Karpas-422 (cell line): ENCODE results near the gene SLAMF6. TPM values are rescaled to one million over a fixed set of nuclear protein-coding genes. Genes with fewer than 3 reads are reported as not detected.

Source experiments
- DNase-seq: peaks from one replicate; pipeline ENCODE4 v3.0.0-alpha.2; 2015
- H2AFZ ChIP-seq: fragments of 200-600 bp; sonication (generic); 2 replicates; pipeline ENCODE4 v1.6.1; 2014; ENCODE audit warnings: antibody characterized with exemption, low read length, mixed read lengths
- H3K27ac ChIP-seq: fragments of 200-600 bp; sonication (generic); 2 replicates; pipeline ENCODE4 v1.5.1; 2014; ENCODE audit warnings: mild to moderate bottlenecking, low read length, moderate library complexity
- H3K27me3 ChIP-seq: fragments of 200-600 bp; sonication (generic); 2 replicates; pipeline ENCODE4 v1.6.1; 2014; ENCODE audit warnings: low read length, mixed read lengths
- H3K36me3 ChIP-seq: fragments of 200-600 bp; sonication (generic); 2 replicates; pipeline ENCODE4 v1.6.1; 2014; ENCODE audit warnings: low read length, mixed read lengths; ENCODE audit not compliant: insufficient read depth
- H3K4me1 ChIP-seq: fragments of 200-600 bp; sonication (generic); 2 replicates; pipeline ENCODE4 v1.6.1; 2014; ENCODE audit warnings: mild to moderate bottlenecking, low read length, mixed read lengths
- H3K4me2 ChIP-seq: fragments of 200-600 bp; sonication (generic); 2 replicates; pipeline ENCODE4 v1.6.1; 2014; ENCODE audit warnings: low read length, low read depth, mild to moderate bottlenecking; ENCODE audit not compliant: poor library complexity, severe bottlenecking
- H3K4me3 ChIP-seq: fragments of 200-600 bp; sonication (generic); 2 replicates; pipeline ENCODE4 v1.5.1; 2014; ENCODE audit warnings: mild to moderate bottlenecking, antibody characterized with exemption, low read length, mixed read lengths
- H3K79me2 ChIP-seq: fragments of 200-600 bp; sonication (generic); 2 replicates; pipeline ENCODE4 v1.6.1; 2014; ENCODE audit warnings: mild to moderate bottlenecking, low read length, mixed read lengths
- H3K9ac ChIP-seq: fragments of 200-600 bp; sonication (generic); 2 replicates; pipeline ENCODE4 v1.6.0; 2014; ENCODE audit warnings: low read length
- H3K9me2 ChIP-seq: fragments of 200-600 bp; sonication (generic), shearing (Covaris generic); replicated peaks from 2 replicates; pipeline ENCODE4 v1.6.0; 2014; ENCODE audit warnings: mild to moderate bottlenecking, low read length, moderate library complexity; ENCODE audit not compliant: insufficient read depth
- H3K9me3 ChIP-seq: fragments of 300-700, 200-600 bp; sonication (generic); 2 replicates; pipeline ENCODE4 v1.6.1; 2014; ENCODE audit warnings: low read length, mixed read lengths
- H4K20me1 ChIP-seq: fragments of 200-600 bp; sonication (generic); 2 replicates; pipeline ENCODE4 v1.6.1; 2014; ENCODE audit warnings: mild to moderate bottlenecking, antibody characterized with exemption, low read length, low read depth; ENCODE audit not compliant: insufficient read depth
- total RNA-seq: library from RNA; depleted of rRNA; stranded (reverse); fragments of >200 nt; shearing (Covaris generic); gene quantifications from 2 replicates; pipeline ENCODE4 v1.2.3, GENCODE V29; 2014; ENCODE audit warnings: low replicate concordance

SLAMF6 gene
- total RNA-seq, 1 experiment from 2014 or later: 66.0 TPM

- Histone ChIP-seq H3K4me1 (peaks cover 62% of the 10 kb centered on the region), H3K27ac (peak overlapping the region; percentile 79), H3K36me3 (no peaks in the 10 kb centered on the region; the same call in 1 of the 2 replicates), H3K79me2 (no peaks in the 10 kb centered on the region), H3K27me3 (no peaks in the 10 kb centered on the region), H3K9me3 (no peaks in the 10 kb centered on the region), H3K9ac (peak overlapping the region; percentile 13; the same call in 1 of the 2 replicates), H3K4me2 (peak overlapping the region; percentile 62), H3K9me2 (no peaks in the 10 kb centered on the region), H3K4me3 (peak overlapping the region; percentile 26), H4K20me1 (no peaks in the 10 kb centered on the region), H2AFZ (no peak overlapping the region)
- peak; percentile 79 for DNase-seq
These were observed 57.9 kb downstream of the SLAMF6 start for GRCh38 chr1:160465123-160465522.

- Histone ChIP-seq H4K20me1 (no peaks in the 10 kb centered on the region), H3K9ac (peak overlapping the region; percentile 13), H3K4me1 (peaks cover 43% of the 10 kb centered on the region), H3K79me2 (no peaks in the 10 kb centered on the region), H3K4me3 (no peak overlapping the region), H3K9me3 (no peaks in the 10 kb centered on the region), H2AFZ (peak overlapping the region; percentile 46), H3K4me2 (peak overlapping the region; percentile 53), H3K9me2 (no peaks in the 10 kb centered on the region), H3K36me3 (no peaks in the 10 kb centered on the region; the same call in 1 of the 2 replicates), H3K27ac (peak overlapping the region; percentile 31), H3K27me3 (no peaks in the 10 kb centered on the region)
- DNase-seq: no peak
These were observed 62.3 kb downstream of the SLAMF6 start for GRCh38 chr1:160460683-160461287.

GRCh38 chr1:160460214-160460642, 62.8 kb downstream of the SLAMF6 start:
- Histone ChIP-seq H3K4me2 (peak overlapping the region; percentile 53), H4K20me1 (no peaks in the 10 kb centered on the region), H2AFZ (peak overlapping the region; percentile 46)

GRCh38 chr1:160459687-160460086, 63.4 kb downstream of the SLAMF6 start:
- Histone ChIP-seq H3K4me3 (no peak overlapping the region), H3K27ac (no peak overlapping the region), H3K4me2 (peak overlapping the region; percentile 53)

More at GRCh38 chr1:160460214-160460642, 62.8 kb downstream of the SLAMF6 start:
- no peaks in the 10 kb centered on the region for H3K79me2 ChIP-seq
- H3K27me3 ChIP-seq: no peaks in the 10 kb centered on the region
- no peaks in the 10 kb centered on the region for H3K9me2 ChIP-seq
- H3K4me3 ChIP-seq: no peak overlapping the region
- no peaks in the 10 kb centered on the region for H3K9me3 ChIP-seq
- H3K4me1 ChIP-seq: peaks cover 37% of the 10 kb centered on the region
- H3K9ac ChIP-seq: peak overlapping the region; percentile 13
- peak; percentile 62 for DNase-seq
- H3K27ac ChIP-seq: peak overlapping the region; percentile 31
- no peaks in the 10 kb centered on the region; the same call in 1 of the 2 replicates for H3K36me3 ChIP-seq

GRCh38 chr1:160459056-160459455, 64.0 kb downstream of the SLAMF6 start:
- Histone ChIP-seq H3K27ac (no peak overlapping the region), H3K9ac (no peak overlapping the region), H3K9me2 (no peaks in the 10 kb centered on the region), H3K4me1 (peaks cover 36% of the 10 kb centered on the region), H3K4me2 (no peak overlapping the region), H3K79me2 (no peaks in the 10 kb centered on the region), H3K9me3 (no peaks in the 10 kb centered on the region), H3K27me3 (no peaks in the 10 kb centered on the region), H2AFZ (no peak overlapping the region), H3K4me3 (no peak overlapping the region), H3K36me3 (no peaks in the 10 kb centered on the region), H4K20me1 (no peaks in the 10 kb centered on the region)
- DNase-seq: no peak

More at GRCh38 chr1:160459687-160460086, 63.4 kb downstream of the SLAMF6 start:
- DNase-seq: no peak
- Histone ChIP-seq H3K27me3 (no peaks in the 10 kb centered on the region), H3K36me3 (no peaks in the 10 kb centered on the region; the same call in 1 of the 2 replicates), H3K4me1 (peaks cover 36% of the 10 kb centered on the region), H3K9me3 (no peaks in the 10 kb centered on the region), H2AFZ (no peak overlapping the region; the same call in 1 of the 2 replicates), H4K20me1 (no peaks in the 10 kb centered on the region), H3K79me2 (no peaks in the 10 kb centered on the region), H3K9ac (peak overlapping the region; percentile 13; the same call in 1 of the 2 replicates), H3K9me2 (no peaks in the 10 kb centered on the region)

GRCh38 chr1:160455153-160455517, 67.9 kb downstream of the SLAMF6 start:
- no peak for DNase-seq
- H3K9me2 ChIP-seq: no peaks in the 10 kb centered on the region
- H3K4me1 ChIP-seq: peaks cover 43% of the 10 kb centered on the region
- H3K36me3 ChIP-seq: no peaks in the 10 kb centered on the region
- H3K9me3 ChIP-seq: no peaks in the 10 kb centered on the region
- no peak overlapping the region for H3K4me2 ChIP-seq
- H4K20me1 ChIP-seq: no peaks in the 10 kb centered on the region
- H3K79me2 ChIP-seq: no peaks in the 10 kb centered on the region
- H3K27ac ChIP-seq: no peak overlapping the region
- no peak overlapping the region for H2AFZ ChIP-seq
- H3K4me3 ChIP-seq: no peak overlapping the region
- H3K9ac ChIP-seq: no peak overlapping the region
- no peaks in the 10 kb centered on the region for H3K27me3 ChIP-seq

- H3K9ac ChIP-seq: no peak overlapping the region
- no peaks in the 10 kb centered on the region for H3K79me2 ChIP-seq
- no peaks in the 10 kb centered on the region for H3K9me3 ChIP-seq
- no peak overlapping the region for H3K27ac ChIP-seq
- no peaks in the 10 kb centered on the region for H4K20me1 ChIP-seq
- H3K9me2 ChIP-seq: no peaks in the 10 kb centered on the region
- DNase-seq: no peak
- peaks cover 38% of the 10 kb centered on the region for H3K4me1 ChIP-seq
- H3K27me3 ChIP-seq: no peaks in the 10 kb centered on the region
- no peaks in the 10 kb centered on the region for H3K36me3 ChIP-seq
- H3K4me2 ChIP-seq: no peak overlapping the region
- H2AFZ ChIP-seq: no peak overlapping the region
- no peak overlapping the region for H3K4me3 ChIP-seq
These were observed 68.5 kb downstream of the SLAMF6 start for GRCh38 chr1:160454371-160455152.

GRCh38 chr1:160453443-160453842, 69.6 kb downstream of the SLAMF6 start:
- peak overlapping the region; percentile 24 for H3K4me2 ChIP-seq
- no peaks in the 10 kb centered on the region for H3K9me2 ChIP-seq
- no peaks in the 10 kb centered on the region for H3K9me3 ChIP-seq
- H3K4me3 ChIP-seq: no peak overlapping the region
- H4K20me1 ChIP-seq: no peaks in the 10 kb centered on the region
- H3K79me2 ChIP-seq: no peaks in the 10 kb centered on the region
- H3K4me1 ChIP-seq: peaks cover 35% of the 10 kb centered on the region
- peak overlapping the region; percentile 85 for H2AFZ ChIP-seq
- no peak overlapping the region for H3K9ac ChIP-seq
- DNase-seq: no peak
- no peaks in the 10 kb centered on the region for H3K27me3 ChIP-seq
- no peak overlapping the region for H3K27ac ChIP-seq
- H3K36me3 ChIP-seq: no peaks in the 10 kb centered on the region
